Activated effector memory CD4-positive, alpha-beta T cell treated with anti-CD3 and anti-CD28 coated beads, Interleukin-2, amount 50 U/mL, for 16 hours (primary cell): ENCODE results near the gene NOL7.

Experiments
- DNase-seq: peaks from one replicate; pipeline ENCODE4 v3.0.0-alpha.2; 2020

Gene NOL7

GRCh38 chr6:13614926-13615791, at the start of gene NOL7:
Gene NOL7 (plus strand): TSS chr6:13615335. CDS start chr6:13615359, 24 bp downstream.
- DNase-seq: peak; percentile 99

GRCh38 chr6:13565921-13566320, 49.2 kb upstream of the NOL7 start:
- no peak for DNase-seq

- no peak for DNase-seq
Observed at GRCh38 chr6:13566500-13566899, 48.6 kb upstream of the NOL7 start.

- DNase-seq: no peak
Observed at GRCh38 chr6:13568970-13569369, 46.2 kb upstream of the NOL7 start.

- no peak for DNase-seq
Observed at GRCh38 chr6:13572240-13572639, 42.9 kb upstream of the NOL7 start.

GRCh38 chr6:13572951-13573654, 42.0 kb upstream of the NOL7 start:
- no peak for DNase-seq

- peak; percentile 69 for DNase-seq
Observed at GRCh38 chr6:13573669-13574110, 41.4 kb upstream of the NOL7 start.

- peak; percentile 96 for DNase-seq
Observed at GRCh38 chr6:13574149-13574570, 41.0 kb upstream of the NOL7 start.

GRCh38 chr6:13574571-13575376, 40.4 kb upstream of the NOL7 start, which contains the start of gene SIRT5:
Gene SIRT5 (plus strand): TSS chr6:13574601. CDS start chr6:13584111, 9,510 bp downstream.
- peak; percentile 89 for DNase-seq

- no peak for DNase-seq
Observed at GRCh38 chr6:13575377-13575775, 39.8 kb upstream of the NOL7 start.

GRCh38 chr6:13576017-13576416, 39.1 kb upstream of the NOL7 start:
- DNase-seq: no peak

GRCh38 chr6:13577926-13578325, 37.2 kb upstream of the NOL7 start:
- no peak for DNase-seq

GRCh38 chr6:13579911-13580310, 35.2 kb upstream of the NOL7 start:
- no peak for DNase-seq

- DNase-seq: no peak
Observed at GRCh38 chr6:13581700-13582229, 33.4 kb upstream of the NOL7 start.

GRCh38 chr6:13586603-13587542, 28.3 kb upstream of the NOL7 start:
- DNase-seq: no peak

- DNase-seq: no peak
Observed at GRCh38 chr6:13589801-13590200, 25.3 kb upstream of the NOL7 start.

- DNase-seq: no peak
Observed at GRCh38 chr6:13590574-13591153, 24.5 kb upstream of the NOL7 start.

GRCh38 chr6:13591205-13591921, 23.8 kb upstream of the NOL7 start:
- no peak for DNase-seq

GRCh38 chr6:13593103-13593502, 22.0 kb upstream of the NOL7 start:
- DNase-seq: no peak

GRCh38 chr6:13593720-13594119, 21.4 kb upstream of the NOL7 start:
- DNase-seq: no peak

- no peak for DNase-seq
Observed at GRCh38 chr6:13597073-13597472, 18.1 kb upstream of the NOL7 start.
